Gastroesophageal sphincter (tissue), 4 donors: ENCODE measurements around the gene RXRB. TPM values are rescaled to one million over a fixed set of nuclear protein-coding genes. Genes with fewer than 3 reads are reported as not detected.

ENCODE experiments used
- ATAC-seq: fragments of 150-250 bp; one replicate; pipeline ENCODE4 v1.9.1; 2016; ENCODE audit warnings: mild to moderate bottlenecking, moderate library complexity
- H3K27ac ChIP-seq, 4 donors: fragments of 200-600 bp; sonication (generic) in 3 of 4; 1 replicate in 3 of 4; 2 replicates in 1 of 4; pipeline ENCODE4 v1.5.1; 2016 to 2019
- H3K27me3 ChIP-seq: fragments of 200-600 bp; sonication (generic); one replicate; pipeline ENCODE4 v1.5.1; 2019
- H3K36me3 ChIP-seq, 2 donors: fragments of 200-600 bp; sonication (generic); one replicate each; pipeline ENCODE4 v1.5.1; 2019; ENCODE audit warnings: control low read depth in 1 of 2
- H3K4me1 ChIP-seq, 3 donors: fragments of 200-600 bp; sonication (generic); 1 replicate in 2 of 3; 2 replicates in 1 of 3; pipeline ENCODE4 v1.5.1; 2016 to 2019; ENCODE audit warnings: control low read depth in 2 of 3
- H3K4me3 ChIP-seq, 2 donors: fragments of 200-600 bp; sonication (generic); one replicate each; pipeline ENCODE4 v1.5.1; 2019; ENCODE audit warnings: mild to moderate bottlenecking in 1 of 2, moderate library complexity in 1 of 2
- H3K9me3 ChIP-seq, 3 donors: fragments of 200-600 bp; sonication (generic); one replicate each; pipeline ENCODE4 v1.5.1; 2017 to 2019; ENCODE audit warnings: control low read depth in 2 of 3
- CTCF ChIP-seq, 4 experiments: fragments of 200-600 bp in 2 of 4; fragments of 450-650 bp in 2 of 4; sonication (generic) in 1 of 4; IDR thresholded peaks; one replicate each; pipeline ENCODE4 v1.5.1; 2017 to 2019; ENCODE audit warnings: antibody characterized with exemption in 4 of 4, mild to moderate bottlenecking in 2 of 4, moderate library complexity in 2 of 4
- EP300 ChIP-seq: sonication (generic); formaldehyde crosslinking; IDR thresholded peaks from one replicate; pipeline ENCODE4 v1.6.1; 2017; ENCODE audit warnings: antibody characterized with exemption, mild to moderate bottlenecking
- POLR2A ChIP-seq, 2 donors: fragments of 450-650 bp; IDR thresholded peaks; one replicate each; pipeline ENCODE4 v1.6.1; 2017; ENCODE audit warnings: antibody characterized with exemption in 2 of 2, mild to moderate bottlenecking in 2 of 2, moderate library complexity in 1 of 2
- POLR2AphosphoS5 ChIP-seq: sonication (generic); formaldehyde crosslinking; IDR thresholded peaks from one replicate; pipeline ENCODE4 v1.6.1; 2017; ENCODE audit warnings: antibody characterized with exemption
- WGBS, 2 donors: methylation state at CpG; one replicate each; pipeline ENCODE4 v1.1.5; 2018; ENCODE audit warnings: low coverage in 1 of 2; 5-methylcytosine and 5-hydroxymethylcytosine counted together
- total RNA-seq, 4 donors: library from RNA; depleted of rRNA; stranded (reverse); fragments of >200 nt; gene quantifications; one replicate each; pipeline ENCODE4 v1.1.0, GENCODE V29; 2016

RXRB gene
- total RNA-seq, 4 donors from 2014 or later: 20.0 to 38.8 (median 28.9) TPM

- WGBS, 2 donors: 71 to 82% methylated on average over 3 to 5 of the region's 9 CpGs
- TF ChIP-seq POLR2A (IDR thresholded peaks at IDR 0.05) (no peak), POLR2AphosphoS5 (no peak), EP300 (no peak), CTCF (IDR thresholded peaks at IDR 0.05) (no peak)
- no peak overlapping the region for H3K27ac ChIP-seq
Observed at GRCh38 chr6:33170176-33171015, 30.1 kb downstream of the RXRB start.

GRCh38 chr6:33169291-33170175 lies 30.9 kb downstream of the RXRB start:
- Histone ChIP-seq H3K27me3 (no peaks in the 10 kb centered on the region), H3K4me3 (no peak overlapping the region), H3K36me3 (no peaks in the 10 kb centered on the region), H3K9me3 (no peaks in the 10 kb centered on the region), H3K27ac (no peak overlapping the region), H3K4me1 (no peaks in the 10 kb centered on the region)
- TF ChIP-seq EP300 (no peak), CTCF (IDR thresholded peaks at IDR 0.05) (no peak), POLR2A (IDR thresholded peaks at IDR 0.05) (no peak), POLR2AphosphoS5 (no peak)
- WGBS, 2 donors: 89 to 97% methylated on average over 3 to 10 of the region's 10 CpGs
- ATAC-seq: no peak

More at GRCh38 chr6:33170176-33171015, 30.1 kb downstream of the RXRB start:
- H3K9me3 ChIP-seq: no peaks in the 10 kb centered on the region
- no peaks in the 10 kb centered on the region for H3K36me3 ChIP-seq
- H3K27me3 ChIP-seq: no peaks in the 10 kb centered on the region
- no peak overlapping the region for H3K4me3 ChIP-seq
- no peaks in the 10 kb centered on the region for H3K4me1 ChIP-seq
- ATAC-seq: no peak

- no CpG with 5 or more reads among the region's 5 CpGs for WGBS, 2 donors
- Histone ChIP-seq H3K9me3 (no peaks in the 10 kb centered on the region), H3K4me1 (no peaks in the 10 kb centered on the region), H3K27ac (no peak overlapping the region), H3K36me3 (no peaks in the 10 kb centered on the region), H3K27me3 (no peaks in the 10 kb centered on the region), H3K4me3 (no peak overlapping the region)
- ATAC-seq: no peak
- TF ChIP-seq CTCF (IDR thresholded peaks at IDR 0.05) (no peak), EP300 (no peak), POLR2A (IDR thresholded peaks at IDR 0.05) (no peak), POLR2AphosphoS5 (no peak)
Observed at GRCh38 chr6:33168639-33169038, 31.8 kb downstream of the RXRB start.

- no peaks in the 10 kb centered on the region for H3K4me1 ChIP-seq
- H3K36me3 ChIP-seq: no peaks in the 10 kb centered on the region
- H3K4me3 ChIP-seq: no peak overlapping the region
- H3K27ac ChIP-seq: no peak overlapping the region
- 60 to 62% methylated on average over 1 to 3 of the region's 6 CpGs for WGBS, 2 donors
- H3K27me3 ChIP-seq: no peaks in the 10 kb centered on the region
- H3K9me3 ChIP-seq: no peaks in the 10 kb centered on the region
- no peak for ATAC-seq
- TF ChIP-seq POLR2AphosphoS5 (no peak), EP300 (no peak), CTCF (IDR thresholded peaks at IDR 0.05) (no peak), POLR2A (IDR thresholded peaks at IDR 0.05) (no peak)
Observed at GRCh38 chr6:33168284-33168601, 32.2 kb downstream of the RXRB start.
